ENCODE data around the gene KIAA0825. TPM values are rescaled to one million over a fixed set of nuclear protein-coding genes. Genes with fewer than 3 reads are reported as not detected.

The KIAA0825 gene
- total and polyA plus RNA-seq, 2 experiments from 2014 or later: 3.0 to 7.0 TPM

- H3K27me3 ChIP-seq (replicated peaks; ENCODE audit: insufficient read depth): no peaks in the 10 kb centered on the region
- H3K9me3 ChIP-seq (ENCODE audit: low read depth): peaks cover 3% of the 10 kb centered on the region
- DNase-seq: no peak
- H3F3A ChIP-seq (ENCODE audit: insufficient read depth): no peaks in the 10 kb centered on the region
- H3K4me2 ChIP-seq (ENCODE audit: unreplicated experiment): no peak overlapping the region
- H3K4me1 ChIP-seq (ENCODE audit: insufficient read depth): no peaks in the 10 kb centered on the region
- H3K9me2 ChIP-seq (ENCODE audit: insufficient read depth): no peaks in the 10 kb centered on the region
- no peak overlapping the region for H3K4me3 ChIP-seq
- no peak overlapping the region for H3K9ac ChIP-seq
- WGBS, 2 experiments (ENCODE audit: low coverage in 1 of 2, low lambda C conversion rate in 2 of 2, missing lambda C conversion rate in 2 of 2): 53 to 62% methylated on average over 3 of the region's 3 CpGs
- H3K79me2 ChIP-seq (ENCODE audit: insufficient read depth): no peaks in the 10 kb centered on the region
- no peak overlapping the region for H2AFZ ChIP-seq
- 0 out of 2 replicates have a peak, but pooled peaks cover 7% of the 10 kb centered on the region for H3K36me3 ChIP-seq (ENCODE audit: low read depth)
- H3K27ac ChIP-seq: no peak overlapping the region
- TF ChIP-seq EZH2 (IDR thresholded peaks at IDR 0.05; ENCODE audit: insufficient read depth, poor library complexity, severe bottlenecking) (no peak), EZH2phosphoT487 (IDR thresholded peaks at IDR 0.05; ENCODE audit: insufficient read depth, low read depth) (no peak)
- in situ Hi-C loops (cut with MboI): no loop called here
- no peaks in the 10 kb centered on the region for H4K20me1 ChIP-seq (ENCODE audit: insufficient read depth)
Observed at GRCh38 chr5:94538260-94538659, 80.1 kb downstream of the KIAA0825 start.

- no peak for DNase-seq
- Histone ChIP-seq H3K27me3 (replicated peaks; ENCODE audit: insufficient read depth) (no peaks in the 10 kb centered on the region), H3F3A (ENCODE audit: insufficient read depth) (no peaks in the 10 kb centered on the region; the same call in 1 of the 2 replicates), H3K9me3 (ENCODE audit: low read depth) (no peaks in the 10 kb centered on the region), H3K9me2 (ENCODE audit: insufficient read depth) (no peaks in the 10 kb centered on the region), H3K27ac (no peak overlapping the region), H3K4me1 (ENCODE audit: insufficient read depth) (peaks cover 10% of the 10 kb centered on the region), H3K4me3 (no peak overlapping the region), H4K20me1 (ENCODE audit: insufficient read depth) (no peaks in the 10 kb centered on the region), H3K36me3 (ENCODE audit: low read depth) (no peaks in the 10 kb centered on the region), H3K9ac (no peak overlapping the region), H3K79me2 (ENCODE audit: insufficient read depth) (no peaks in the 10 kb centered on the region), H3K4me2 (ENCODE audit: unreplicated experiment) (no peak overlapping the region), H2AFZ (no peak overlapping the region)
- in situ Hi-C loops (cut with MboI): no loop called here
- WGBS, 2 experiments (ENCODE audit: low coverage in 1 of 2, low lambda C conversion rate in 2 of 2, missing lambda C conversion rate in 2 of 2): 91 to 96% methylated on average over 2 of the region's 2 CpGs
- no peak for TF ChIP-seq EZH2phosphoT487 (IDR thresholded peaks at IDR 0.05; ENCODE audit: insufficient read depth, low read depth)
- no peak for TF ChIP-seq EZH2 (IDR thresholded peaks at IDR 0.05; ENCODE audit: insufficient read depth, poor library complexity, severe bottlenecking)
Observed at GRCh38 chr5:94526706-94527105, 91.7 kb downstream of the KIAA0825 start.

GRCh38 chr5:94524841-94525697 lies 93.3 kb downstream of the KIAA0825 start:
- Histone ChIP-seq H2AFZ (no peak overlapping the region), H3K9me2 (ENCODE audit: insufficient read depth) (no peaks in the 10 kb centered on the region; the same call in 1 of the 2 replicates), H3K36me3 (ENCODE audit: low read depth) (no peaks in the 10 kb centered on the region), H3K9me3 (ENCODE audit: low read depth) (no peaks in the 10 kb centered on the region), H4K20me1 (ENCODE audit: insufficient read depth) (no peaks in the 10 kb centered on the region), H3K27me3 (replicated peaks; ENCODE audit: insufficient read depth) (no peaks in the 10 kb centered on the region), H3K79me2 (ENCODE audit: insufficient read depth) (no peaks in the 10 kb centered on the region), H3F3A (ENCODE audit: insufficient read depth) (no peaks in the 10 kb centered on the region; the same call in 1 of the 2 replicates), H3K4me2 (ENCODE audit: unreplicated experiment) (no peak overlapping the region), H3K27ac (no peak overlapping the region), H3K4me1 (ENCODE audit: insufficient read depth) (peaks cover 13% of the 10 kb centered on the region), H3K9ac (no peak overlapping the region), H3K4me3 (no peak overlapping the region)
- WGBS, 2 experiments (ENCODE audit: low coverage in 1 of 2, low lambda C conversion rate in 2 of 2, missing lambda C conversion rate in 2 of 2): 84 to 86% methylated on average over 4 of the region's 4 CpGs
- in situ Hi-C loops (cut with MboI): no loop called here
- DNase-seq: peak; percentile 56
- TF ChIP-seq EZH2 (IDR thresholded peaks at IDR 0.05; ENCODE audit: insufficient read depth, poor library complexity, severe bottlenecking): no peak
- TF ChIP-seq EZH2phosphoT487 (IDR thresholded peaks at IDR 0.05; ENCODE audit: insufficient read depth, low read depth): no peak

GRCh38 chr5:94523018-94523417 lies 95.4 kb downstream of the KIAA0825 start:
- Histone ChIP-seq H3K9me3 (ENCODE audit: low read depth) (no peaks in the 10 kb centered on the region), H3K4me3 (no peak overlapping the region), H4K20me1 (ENCODE audit: insufficient read depth) (no peaks in the 10 kb centered on the region), H3F3A (ENCODE audit: insufficient read depth) (no peaks in the 10 kb centered on the region; the same call in 1 of the 2 replicates), H3K9ac (no peak overlapping the region), H3K4me1 (ENCODE audit: insufficient read depth) (peaks cover 13% of the 10 kb centered on the region), H3K79me2 (ENCODE audit: insufficient read depth) (no peaks in the 10 kb centered on the region), H3K27me3 (replicated peaks; ENCODE audit: insufficient read depth) (no peaks in the 10 kb centered on the region), H3K9me2 (ENCODE audit: insufficient read depth) (no peaks in the 10 kb centered on the region; the same call in 1 of the 2 replicates), H3K27ac (no peak overlapping the region), H3K4me2 (ENCODE audit: unreplicated experiment) (no peak overlapping the region), H2AFZ (no peak overlapping the region), H3K36me3 (ENCODE audit: low read depth) (no peaks in the 10 kb centered on the region)
- TF ChIP-seq EZH2phosphoT487 (IDR thresholded peaks at IDR 0.05; ENCODE audit: insufficient read depth, low read depth) (no peak), EZH2 (IDR thresholded peaks at IDR 0.05; ENCODE audit: insufficient read depth, poor library complexity, severe bottlenecking) (no peak)
- in situ Hi-C loops (cut with MboI): no loop called here
- no peak for DNase-seq
